Astrocyte (in vitro differentiated cells and primary cell): ENCODE measurements around the gene WDR59. TPM values are rescaled to one million over a fixed set of nuclear protein-coding genes. Genes with fewer than 3 reads are reported as not detected.

Experiments used
- DNase-seq: peaks from one replicate; pipeline ENCODE4 v3.0.0-alpha.2; 2010; ENCODE audit warnings: low read depth
- FAIRE-seq: peaks from 2 replicates; lab custom pipeline; 2011; peaks lifted over from hg19 to GRCh38; lab: Jason Lieb, UNC
- H2AFZ ChIP-seq: 2 replicates; pipeline ENCODE4 v1.6.0; 2012; ENCODE audit warnings: low read depth, low read length, inconsistent platforms
- H3K27ac ChIP-seq: 2 replicates; pipeline ENCODE4 v1.5.1; 2011; ENCODE audit warnings: low read depth, low read length, inconsistent platforms
- H3K27me3 ChIP-seq: 2 replicates; pipeline ENCODE4 v1.6.0; 2011; ENCODE audit warnings: low read length, inconsistent platforms; ENCODE audit not compliant: insufficient read depth
- H3K36me3 ChIP-seq: 2 replicates; pipeline ENCODE4 v1.5.1; 2011; ENCODE audit warnings: low read length, inconsistent platforms; ENCODE audit not compliant: insufficient read depth
- H3K4me1 ChIP-seq: 2 replicates; pipeline ENCODE4 v1.5.1; 2011; ENCODE audit warnings: low read length, inconsistent platforms; ENCODE audit not compliant: insufficient read depth
- H3K4me2 ChIP-seq: 2 replicates; pipeline ENCODE4 v1.6.0; 2012; ENCODE audit warnings: low read length, inconsistent platforms
- H3K4me3 ChIP-seq: 2 replicates; pipeline ENCODE4 v1.5.1; 2011; ENCODE audit warnings: low read depth, mild to moderate bottlenecking, low read length, inconsistent platforms; ENCODE audit not compliant: insufficient read depth
- H3K79me2 ChIP-seq: 2 replicates; pipeline ENCODE4 v1.6.0; 2012; ENCODE audit warnings: mild to moderate bottlenecking, low read length, inconsistent platforms; ENCODE audit not compliant: insufficient read depth
- H3K9ac ChIP-seq: 2 replicates; pipeline ENCODE4 v1.6.0; 2012; ENCODE audit warnings: mild to moderate bottlenecking, low read length, inconsistent platforms
- H3K9me3 ChIP-seq: 2 replicates; pipeline ENCODE4 v1.5.1; 2012; ENCODE audit warnings: low read depth, mild to moderate bottlenecking, low read length, inconsistent platforms; ENCODE audit not compliant: insufficient read depth
- H4K20me1 ChIP-seq: 2 replicates; pipeline ENCODE4 v1.6.0; 2012; ENCODE audit warnings: low read length, inconsistent platforms; ENCODE audit not compliant: insufficient read depth
- H3K27ac Mint-ChIP-seq: one replicate; pipeline ENCODE4 v1.8.0; 2021; ENCODE audit warnings: mild to moderate bottlenecking, mixed read lengths; ENCODE audit not compliant: unreplicated experiment
- H3K27me3 Mint-ChIP-seq: one replicate; pipeline ENCODE4 v1.8.0; 2021; ENCODE audit warnings: low read depth, mixed read lengths; ENCODE audit not compliant: unreplicated experiment
- H3K36me3 Mint-ChIP-seq: one replicate; pipeline ENCODE4 v1.8.0; 2021; ENCODE audit warnings: low read depth, mixed read lengths; ENCODE audit not compliant: unreplicated experiment
- H3K4me1 Mint-ChIP-seq: one replicate; pipeline ENCODE4 v1.8.0; 2021; ENCODE audit warnings: low read depth, mixed read lengths; ENCODE audit not compliant: unreplicated experiment
- H3K4me3 Mint-ChIP-seq: one replicate; pipeline ENCODE4 v1.8.0; 2021; ENCODE audit warnings: mild to moderate bottlenecking, moderate library complexity, mixed read lengths; ENCODE audit not compliant: unreplicated experiment
- H3K9me3 Mint-ChIP-seq: one replicate; pipeline ENCODE4 v1.8.0; 2021; ENCODE audit warnings: mild to moderate bottlenecking, mixed read lengths; ENCODE audit not compliant: unreplicated experiment
- CTCF ChIP-seq: IDR thresholded peaks from 2 replicates; pipeline ENCODE4 v1.5.1; 2011; ENCODE audit warnings: low read depth, mild to moderate bottlenecking, inconsistent platforms, low read length, moderate library complexity; ENCODE audit not compliant: insufficient read depth
- EZH2 ChIP-seq: IDR thresholded peaks from 2 replicates; pipeline ENCODE4 v1.6.1; 2012; ENCODE audit warnings: mild to moderate bottlenecking, low read length, inconsistent platforms; ENCODE audit not compliant: insufficient read depth
- total RNA-seq: library from RNA; stranded (reverse); gene quantifications from 2 replicates; pipeline ENCODE4 v1.2.1, GENCODE V29; 2021

The WDR59 gene
- total RNA-seq, 1 donor from 2014 or later = 63.8 TPM

GRCh38 chr16:74892574-74893461 lies 92.1 kb downstream of the WDR59 start:
- H3K27ac Mint-ChIP-seq = no peak overlapping the region
- FAIRE-seq = no peak
- H3K27me3 ChIP-seq = no peaks in the 10 kb centered on the region
- no peaks in the 10 kb centered on the region for H3K9me3 Mint-ChIP-seq
- H2AFZ ChIP-seq = no peak overlapping the region
- H3K4me1 Mint-ChIP-seq = peaks cover 4% of the 10 kb centered on the region
- H3K27ac ChIP-seq = no peak overlapping the region
- no peak for TF ChIP-seq CTCF
- TF ChIP-seq EZH2 = no peak
- H3K4me3 ChIP-seq = no peak overlapping the region
- H3K4me1 ChIP-seq = peaks cover 4% of the 10 kb centered on the region
- H3K4me3 Mint-ChIP-seq = no peak overlapping the region
- DNase-seq = no peak
- H3K36me3 Mint-ChIP-seq = peaks cover 13% of the 10 kb centered on the region
- H3K4me2 ChIP-seq = no peak overlapping the region
- H3K27me3 Mint-ChIP-seq = no peaks in the 10 kb centered on the region
- H3K79me2 ChIP-seq = no peaks in the 10 kb centered on the region
- no peaks in the 10 kb centered on the region for H4K20me1 ChIP-seq
- H3K9me3 ChIP-seq = no peaks in the 10 kb centered on the region
- no peak overlapping the region for H3K9ac ChIP-seq
- peaks cover 8% of the 10 kb centered on the region for H3K36me3 ChIP-seq

GRCh38 chr16:74888888-74889287 lies 96.0 kb downstream of the WDR59 start:
- no peak for FAIRE-seq
- Histone ChIP-seq H3K79me2 (no peaks in the 10 kb centered on the region), H2AFZ (no peak overlapping the region), H4K20me1 (no peaks in the 10 kb centered on the region), H3K9me3 (no peaks in the 10 kb centered on the region), H3K4me3 (no peak overlapping the region), H3K27me3 (no peaks in the 10 kb centered on the region), H3K9ac (no peak overlapping the region), H3K4me2 (no peak overlapping the region), H3K4me1 (no peaks in the 10 kb centered on the region), H3K36me3 (peaks cover 15% of the 10 kb centered on the region), H3K27ac (no peak overlapping the region)
- no peak overlapping the region for H3K27ac Mint-ChIP-seq
- H3K36me3 Mint-ChIP-seq = peaks cover 21% of the 10 kb centered on the region
- TF ChIP-seq EZH2 = no peak
- TF ChIP-seq CTCF = no peak
- H3K4me1 Mint-ChIP-seq = no peaks in the 10 kb centered on the region
- H3K9me3 Mint-ChIP-seq = peaks cover 2% of the 10 kb centered on the region
- no peak overlapping the region for H3K4me3 Mint-ChIP-seq
- no peak for DNase-seq
- no peaks in the 10 kb centered on the region for H3K27me3 Mint-ChIP-seq
